CD4-positive, alpha-beta memory T cell (primary cell): Measurements from ENCODE around the gene NDUFS4. TPM values are rescaled to one million over a fixed set of nuclear protein-coding genes. Genes with fewer than 3 reads are reported as not detected.

Experiments used
- polyA plus RNA-seq, 2 donors: library from polyadenylated mRNA; unstranded; fragments of 300-500 nt; fragmentation: Illumina TruSeq; gene quantifications; one replicate each; pipeline ENCODE4 v1.2.3, GENCODE V29; 2021
- total RNA-seq, 2 experiments: library from RNA; stranded (reverse); gene quantifications; one replicate each; pipeline ENCODE4 v1.2.3, GENCODE V29; 2021

The NDUFS4 gene
- total and polyA plus RNA-seq, 4 experiments from 2014 or later: 23.6 to 113 (median 64.5) TPM

Other genes with a start within 250 kb of the NDUFS4 start
- 1 to 10 TPM; 2.3 to 3.3 TPM for gene FST, start 80.0 kb upstream of the NDUFS4 start, total RNA-seq
- under 1 TPM; 0.16 to 0.18 TPM for gene FST, start 80.0 kb upstream of the NDUFS4 start, polyA plus RNA-seq